Gastroesophageal sphincter (tissue), 3 donors: ENCODE data around the gene TTC3.

Experiments
- CTCF ChIP-seq, 4 experiments: fragments of 200-600 bp in 2 of 4; fragments of 450-650 bp in 2 of 4; sonication (generic) in 1 of 4; IDR thresholded peaks; one replicate each; pipeline ENCODE4 v1.5.1; 2017 to 2019; ENCODE audit warnings: antibody characterized with exemption in 4 of 4, mild to moderate bottlenecking in 2 of 4, moderate library complexity in 2 of 4
- EP300 ChIP-seq: sonication (generic); formaldehyde crosslinking; IDR thresholded peaks from one replicate; pipeline ENCODE4 v1.6.1; 2017; ENCODE audit warnings: antibody characterized with exemption, mild to moderate bottlenecking
- POLR2A ChIP-seq, 2 donors: fragments of 450-650 bp; IDR thresholded peaks; one replicate each; pipeline ENCODE4 v1.6.1; 2017; ENCODE audit warnings: antibody characterized with exemption in 2 of 2, mild to moderate bottlenecking in 2 of 2, moderate library complexity in 1 of 2

- TF ChIP-seq CTCF (IDR thresholded peaks at IDR 0.05) = no peak
- TF ChIP-seq EP300 = no peak
- no peak for TF ChIP-seq POLR2A (IDR thresholded peaks at IDR 0.05)
These were observed 154.3 kb downstream of the TTC3 start for GRCh38 chr21:37227071-37228002.
